Esophagus muscularis mucosa (tissue), 4 donors: Measurements from ENCODE around the gene FERMT3. TPM values are rescaled to one million over a fixed set of nuclear protein-coding genes. Genes with fewer than 3 reads are reported as not detected.

ENCODE experiments used
- DNase-seq: peaks from one replicate; pipeline ENCODE4 v3.0.0-alpha.2; 2017; ENCODE audit errors: extremely low spot score
- H3K27ac ChIP-seq, 4 donors: fragments of 200-600 bp; sonication (generic); replicated peaks in 1 of 4; 1 replicate in 3 of 4; 2 replicates in 1 of 4; pipeline ENCODE4 v1.5.1; 2016 to 2019; ENCODE audit warnings: mild to moderate bottlenecking in 1 of 4
- H3K27me3 ChIP-seq, 4 donors: fragments of 200-600 bp; sonication (generic); one replicate each; pipeline versions ENCODE4 v1.5.1 to v1.6.0; 2016 to 2019
- H3K36me3 ChIP-seq, 4 donors: fragments of 200-600 bp; sonication (generic); one replicate each; pipeline ENCODE4 v1.5.1; 2016 to 2019
- H3K4me1 ChIP-seq, 4 donors: fragments of 200-600 bp; sonication (generic); one replicate each; pipeline ENCODE4 v1.5.1; 2016 to 2019
- H3K4me3 ChIP-seq, 4 donors: fragments of 200-600 bp; sonication (generic); 1 replicate in 2 of 4; 2 replicates in 2 of 4; pipeline ENCODE4 v1.5.1; 2016 to 2019; ENCODE audit warnings: mild to moderate bottlenecking in 4 of 4, moderate library complexity in 1 of 4
- H3K9me3 ChIP-seq, 4 donors: fragments of 200-600 bp; sonication (generic); 1 replicate in 3 of 4; 2 replicates in 1 of 4; pipeline ENCODE4 v1.5.1; 2016 to 2019
- CTCF ChIP-seq, 3 experiments: fragments of 200-600 bp in 2 of 3; fragments of 450-650 bp in 1 of 3; sonication (generic) in 2 of 3; IDR thresholded peaks; one replicate each; pipeline ENCODE4 v1.5.1; 2017 to 2019; ENCODE audit warnings: antibody characterized with exemption in 3 of 3, mild to moderate bottlenecking in 2 of 3, moderate library complexity in 1 of 3
- EP300 ChIP-seq: sonication (generic); formaldehyde crosslinking; IDR thresholded peaks from one replicate; pipeline ENCODE4 v1.6.1; 2017; ENCODE audit warnings: antibody characterized with exemption
- POLR2A ChIP-seq: fragments of 450-650 bp; IDR thresholded peaks from one replicate; pipeline ENCODE4 v1.6.1; 2017; ENCODE audit warnings: antibody characterized with exemption, moderate library complexity, mild to moderate bottlenecking, low read depth
- POLR2AphosphoS5 ChIP-seq, 2 donors: sonication (generic); formaldehyde crosslinking; IDR thresholded peaks; one replicate each; pipeline ENCODE4 v1.6.1; 2017; ENCODE audit warnings: antibody characterized with exemption in 2 of 2
- WGBS: methylation state at CpG from one replicate; pipeline ENCODE4 v1.1.5; 2018; 5-methylcytosine and 5-hydroxymethylcytosine counted together
- intact Hi-C: fragments of 100-400 bp; cut with DNase I; formaldehyde crosslinking; loops from one replicate; pipeline ENCODE4 v1.15.1; 2023
- total RNA-seq, 4 donors: library from RNA; depleted of rRNA; stranded (reverse); fragments of >200 nt; gene quantifications; one replicate each; pipeline versions ENCODE4 v1.1.0 to v1.2.1, GENCODE V29; 2016

FERMT3 gene
- total RNA-seq, 4 donors from 2014 or later = 12.9 to 35.5 (median 15.5) TPM

GRCh38 chr11:64230171-64230984, 23.9 kb downstream of the FERMT3 start, which contains the start of gene DNAJC4:
DNAJC4 (plus strand) TSS chr11:64230548; CDS start chr11:64230855, 307 bp downstream.
- Histone ChIP-seq H3K9me3 (no peaks in the 10 kb centered on the region), H3K27ac (peak within 1 kb of the TSS; percentile 90 to 96 (median 93)), H3K4me3 (peak within 1 kb of the TSS; percentile 64 to 85 (median 75)), H3K36me3 (no peaks in the 10 kb centered on the region), H3K4me1 (peaks cover 43 to 84% (median 82%) of the 10 kb centered on the region in 4 donors), H3K27me3 (no peaks in the 10 kb centered on the region)
- under 1% methylated on average over 44 of the region's 62 CpGs for WGBS
- intact Hi-C loops = no loop called here
- peak; percentile 98 for DNase-seq
- peak; percentile 77 for TF ChIP-seq POLR2AphosphoS5 (IDR thresholded peaks at IDR 0.05)
- TF ChIP-seq EP300 = no peak

GRCh38 chr11:64230985-64231365, 24.5 kb downstream of the FERMT3 start:
- Histone ChIP-seq H3K27ac (peak overlapping the region; percentile 90 to 96 (median 93)), H3K4me3 (peak overlapping the region; percentile 64 to 85 (median 75)), H3K9me3 (no peaks in the 10 kb centered on the region), H3K27me3 (no peaks in the 10 kb centered on the region), H3K36me3 (peaks cover 0 to 3% (median 0%) of the 10 kb centered on the region in 4 donors), H3K4me1 (peaks cover 47 to 86% (median 85%) of the 10 kb centered on the region in 4 donors)
- intact Hi-C loops = no loop called here
- no peak for TF ChIP-seq POLR2A
- DNase-seq = no peak
- WGBS = 5% methylated on average over 8 of the region's 8 CpGs

GRCh38 chr11:64231546-64231945, 25.0 kb downstream of the FERMT3 start:
- 88% methylated on average over 7 of the region's 7 CpGs for WGBS
- Histone ChIP-seq H3K9me3 (no peaks in the 10 kb centered on the region), H3K4me1 (peaks cover 47 to 87% (median 85%) of the 10 kb centered on the region in 4 donors), H3K27ac (peak overlapping the region; percentile 90 to 96 (median 93)), H3K4me3 (no peak overlapping the region), H3K36me3 (peaks cover 0 to 7% (median 0%) of the 10 kb centered on the region in 4 donors), H3K27me3 (no peaks in the 10 kb centered on the region)
- no peak for TF ChIP-seq CTCF (IDR thresholded peaks at IDR 0.05)
- TF ChIP-seq POLR2A = no peak
- no peak for TF ChIP-seq EP300
- no peak for TF ChIP-seq POLR2AphosphoS5 (IDR thresholded peaks at IDR 0.05)
- intact Hi-C loops = no loop called here
- DNase-seq = no peak

- Histone ChIP-seq H3K36me3 (peaks cover 3 to 16% (median 3%) of the 10 kb centered on the region in 4 donors), H3K27ac (peak overlapping the region; percentile 40 to 96 (median 92)), H3K4me3 (no peak overlapping the region), H3K4me1 (peaks cover 39 to 80% (median 77%) of the 10 kb centered on the region in 4 donors), H3K9me3 (no peaks in the 10 kb centered on the region), H3K27me3 (no peaks in the 10 kb centered on the region)
- no peak for DNase-seq
- intact Hi-C loops = no loop called here
- TF ChIP-seq CTCF (IDR thresholded peaks at IDR 0.05) = no peak
- TF ChIP-seq POLR2A = no peak
- no peak for TF ChIP-seq EP300
- no peak for TF ChIP-seq POLR2AphosphoS5 (IDR thresholded peaks at IDR 0.05)
- 82% methylated on average over 15 of the region's 15 CpGs for WGBS
These were observed 25.9 kb downstream of the FERMT3 start for GRCh38 chr11:64232182-64232966.

- peaks cover 33 to 77% (median 71%) of the 10 kb centered on the region in 4 donors for H3K4me1 ChIP-seq
- intact Hi-C loops = no loop called here
- peak overlapping the region; percentile 40 to 96 (median 90) for H3K27ac ChIP-seq
- H3K36me3 ChIP-seq = peaks cover 8 to 21% (median 9%) of the 10 kb centered on the region in 4 donors
- no peak overlapping the region for H3K4me3 ChIP-seq
- WGBS = 88% methylated on average over 8 of the region's 8 CpGs
- DNase-seq = no peak
- no peaks in the 10 kb centered on the region for H3K9me3 ChIP-seq
- TF ChIP-seq CTCF (IDR thresholded peaks at IDR 0.05) = no peak
- TF ChIP-seq POLR2A = no peak
- no peak for TF ChIP-seq POLR2AphosphoS5 (IDR thresholded peaks at IDR 0.05)
- no peak for TF ChIP-seq EP300
- H3K27me3 ChIP-seq = no peaks in the 10 kb centered on the region
These were observed 26.4 kb downstream of the FERMT3 start for GRCh38 chr11:64232967-64233315.
